ENCODE results near the gene PIGN. TPM values are rescaled to one million over a fixed set of nuclear protein-coding genes. Genes with fewer than 3 reads are reported as not detected.

Gene PIGN
- polyA plus RNA-seq, 4 donors: 2.2 to 21.4 (median 5.7) TPM

- no peak overlapping the region for H3K4me3 ChIP-seq (ENCODE audit: low read depth in 1 of 3, low read length in 3 of 3)
These were observed 19.7 kb upstream of the PIGN start for GRCh38 chr18:62206593-62206992.

DNA sequence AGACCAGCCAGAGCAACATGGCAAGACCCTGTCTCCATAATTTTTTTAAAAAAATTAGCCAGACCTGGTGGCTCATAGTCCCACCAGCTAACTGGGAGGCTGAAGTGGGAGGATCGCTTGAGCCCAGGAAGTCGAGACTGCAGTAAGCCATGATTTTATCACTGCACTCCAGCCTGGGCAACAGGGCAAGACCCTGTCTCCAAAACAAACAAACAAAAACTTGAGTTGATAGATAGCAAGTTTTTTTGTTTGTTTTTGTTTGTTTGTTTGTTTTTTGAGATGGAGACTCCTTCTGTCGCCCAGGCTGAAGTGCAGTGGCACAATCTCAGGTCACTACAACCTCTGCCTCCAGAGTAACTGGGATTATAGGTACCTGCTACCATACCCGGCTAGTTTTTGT lies 19.0 kb upstream of the PIGN start:
- peaks cover 0 to 2% (median 0%) of the 10 kb centered on the region in 3 donors for H3K36me3 ChIP-seq (ENCODE audit: control insufficient read depth in 3 of 3, insufficient read depth in 2 of 3, low read depth in 1 of 3, low read length in 3 of 3)
- H3K4me1 ChIP-seq (ENCODE audit: control insufficient read depth in 3 of 3, insufficient read depth in 2 of 3, low read depth in 1 of 3, low read length in 2 of 3): peaks cover 2 to 8% (median 3%) of the 10 kb centered on the region in 3 donors
- no peak for DNase-seq
- 93 to 96% (median 96%) methylated on average over 4 of the region's 4 CpGs for WGBS, 3 donors
- H3K9me3 ChIP-seq (ENCODE audit: control insufficient read depth in 2 of 2, insufficient read depth in 1 of 2, low read depth in 1 of 2, low read length in 1 of 2): no peaks in the 10 kb centered on the region
- no peak overlapping the region for H3K27ac ChIP-seq (ENCODE audit: low read depth in 1 of 3, low read length in 2 of 3)
- H3K4me3 ChIP-seq (ENCODE audit: low read depth in 1 of 3, low read length in 3 of 3): no peak overlapping the region
- H3K27me3 ChIP-seq (ENCODE audit: control insufficient read depth in 3 of 3, insufficient read depth in 3 of 3, low read length in 3 of 3): no peaks in the 10 kb centered on the region
- FAIRE-seq: no peak

More at GRCh38 chr18:62206593-62206992, 19.7 kb upstream of the PIGN start:
- no peak overlapping the region for H3K27ac ChIP-seq (ENCODE audit: low read depth in 1 of 3, low read length in 2 of 3)
- peaks cover 0 to 2% (median 0%) of the 10 kb centered on the region in 3 donors for H3K36me3 ChIP-seq (ENCODE audit: control insufficient read depth in 3 of 3, insufficient read depth in 2 of 3, low read depth in 1 of 3, low read length in 3 of 3)
- 40 to 73% (median 69%) methylated on average over 4 of the region's 4 CpGs for WGBS, 3 donors
- H3K9me3 ChIP-seq (ENCODE audit: control insufficient read depth in 2 of 2, insufficient read depth in 1 of 2, low read depth in 1 of 2, low read length in 1 of 2): no peaks in the 10 kb centered on the region
- DNase-seq: peak in 1 of 2 donors; percentile 18
- FAIRE-seq: no peak
- H3K4me1 ChIP-seq (ENCODE audit: control insufficient read depth in 3 of 3, insufficient read depth in 2 of 3, low read depth in 1 of 3, low read length in 2 of 3): peaks cover 2 to 8% (median 3%) of the 10 kb centered on the region in 3 donors
- no peaks in the 10 kb centered on the region for H3K27me3 ChIP-seq (ENCODE audit: control insufficient read depth in 3 of 3, insufficient read depth in 3 of 3, low read length in 3 of 3)

- H3K4me3 ChIP-seq (ENCODE audit: low read depth in 1 of 3, low read length in 3 of 3): no peak overlapping the region
- no peaks in the 10 kb centered on the region for H3K27me3 ChIP-seq (ENCODE audit: control insufficient read depth in 3 of 3, insufficient read depth in 3 of 3, low read length in 3 of 3)
- peaks cover 0 to 10% (median 9%) of the 10 kb centered on the region in 3 donors for H3K4me1 ChIP-seq (ENCODE audit: control insufficient read depth in 3 of 3, insufficient read depth in 2 of 3, low read depth in 1 of 3, low read length in 2 of 3)
- H3K9me3 ChIP-seq (ENCODE audit: control insufficient read depth in 2 of 2, insufficient read depth in 1 of 2, low read depth in 1 of 2, low read length in 1 of 2): no peaks in the 10 kb centered on the region
- 12 to 53% (median 15%) methylated on average over 1 of the region's 1 CpG for WGBS, 3 donors
- no peak overlapping the region for H3K27ac ChIP-seq (ENCODE audit: low read depth in 1 of 3, low read length in 2 of 3)
- DNase-seq (peak; percentile 77 to 84), FAIRE-seq (no peak)
- peaks cover 0 to 2% (median 0%) of the 10 kb centered on the region in 3 donors for H3K36me3 ChIP-seq (ENCODE audit: control insufficient read depth in 3 of 3, insufficient read depth in 2 of 3, low read depth in 1 of 3, low read length in 3 of 3)
These were observed 15.0 kb upstream of the PIGN start for GRCh38 chr18:62201870-62202269.

- WGBS, 3 donors: 39 to 61% (median 42%) methylated on average over 3 of the region's 3 CpGs
- H3K27me3 ChIP-seq (ENCODE audit: control insufficient read depth in 3 of 3, insufficient read depth in 3 of 3, low read length in 3 of 3): no peaks in the 10 kb centered on the region
- peaks cover 0 to 2% (median 0%) of the 10 kb centered on the region in 3 donors for H3K36me3 ChIP-seq (ENCODE audit: control insufficient read depth in 3 of 3, insufficient read depth in 2 of 3, low read depth in 1 of 3, low read length in 3 of 3)
- DNase-seq (peak; percentile 24 to 54), FAIRE-seq (no peak)
- H3K4me1 ChIP-seq (ENCODE audit: control insufficient read depth in 3 of 3, insufficient read depth in 2 of 3, low read depth in 1 of 3, low read length in 2 of 3): peaks cover 0 to 10% (median 6%) of the 10 kb centered on the region in 3 donors
- H3K9me3 ChIP-seq (ENCODE audit: control insufficient read depth in 2 of 2, insufficient read depth in 1 of 2, low read depth in 1 of 2, low read length in 1 of 2): no peaks in the 10 kb centered on the region
- H3K27ac ChIP-seq (ENCODE audit: low read depth in 1 of 3, low read length in 2 of 3): peak overlapping the region in 1 of 3 donors; percentile 23
- H3K4me3 ChIP-seq (ENCODE audit: low read depth in 1 of 3, low read length in 3 of 3): no peak overlapping the region
These were observed 13.5 kb upstream of the PIGN start for GRCh38 chr18:62200121-62200914.

DNA sequence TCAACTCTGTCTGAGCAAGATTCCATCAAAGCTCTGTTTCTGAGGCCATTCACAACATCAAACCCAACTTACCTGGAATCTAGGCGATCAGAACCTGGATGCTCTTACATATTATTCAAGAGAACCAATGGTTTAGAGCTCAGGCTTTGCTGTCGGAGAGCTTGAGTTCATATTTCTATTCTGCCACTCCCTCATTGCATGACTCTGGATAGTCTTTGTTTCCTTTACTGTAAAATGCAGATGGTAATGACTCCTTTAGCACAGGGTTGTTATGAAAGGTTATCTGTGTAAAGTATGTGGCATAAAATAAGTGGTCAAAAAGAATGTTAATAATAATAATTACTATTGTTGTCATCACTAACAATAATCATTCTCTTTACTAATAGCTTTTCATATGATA lies 12.8 kb upstream of the PIGN start:
- Histone ChIP-seq H3K27me3 (ENCODE audit: control insufficient read depth in 3 of 3, insufficient read depth in 3 of 3, low read length in 3 of 3) (no peaks in the 10 kb centered on the region), H3K27ac (ENCODE audit: low read depth in 1 of 3, low read length in 2 of 3) (peak overlapping the region in 1 of 3 donors; percentile 26), H3K4me3 (ENCODE audit: low read depth in 1 of 3, low read length in 3 of 3) (no peak overlapping the region), H3K4me1 (ENCODE audit: control insufficient read depth in 3 of 3, insufficient read depth in 2 of 3, low read depth in 1 of 3, low read length in 2 of 3) (peaks cover 0 to 10% (median 6%) of the 10 kb centered on the region in 3 donors), H3K36me3 (ENCODE audit: control insufficient read depth in 3 of 3, insufficient read depth in 2 of 3, low read depth in 1 of 3, low read length in 3 of 3) (peaks cover 0 to 2% (median 0%) of the 10 kb centered on the region in 3 donors), H3K9me3 (ENCODE audit: control insufficient read depth in 2 of 2, insufficient read depth in 1 of 2, low read depth in 1 of 2, low read length in 1 of 2) (no peaks in the 10 kb centered on the region)
- WGBS, 3 donors: 51 to 83% (median 80%) methylated on average over 2 of the region's 2 CpGs
- FAIRE-seq (no peak), DNase-seq (peak; percentile 25 to 41)

- peaks cover 0 to 10% (median 6%) of the 10 kb centered on the region in 3 donors for H3K4me1 ChIP-seq (ENCODE audit: control insufficient read depth in 3 of 3, insufficient read depth in 2 of 3, low read depth in 1 of 3, low read length in 2 of 3)
- WGBS, 3 donors: 49 to 60% (median 57%) methylated on average over 2 of the region's 2 CpGs
- no peak overlapping the region for H3K27ac ChIP-seq (ENCODE audit: low read depth in 1 of 3, low read length in 2 of 3)
- H3K4me3 ChIP-seq (ENCODE audit: low read depth in 1 of 3, low read length in 3 of 3): no peak overlapping the region
- peaks cover 0 to 3% (median 0%) of the 10 kb centered on the region in 3 donors for H3K36me3 ChIP-seq (ENCODE audit: control insufficient read depth in 3 of 3, insufficient read depth in 2 of 3, low read depth in 1 of 3, low read length in 3 of 3)
- FAIRE-seq (no peak), DNase-seq (no peak)
- H3K9me3 ChIP-seq (ENCODE audit: control insufficient read depth in 2 of 2, insufficient read depth in 1 of 2, low read depth in 1 of 2, low read length in 1 of 2): no peaks in the 10 kb centered on the region
- no peaks in the 10 kb centered on the region for H3K27me3 ChIP-seq (ENCODE audit: control insufficient read depth in 3 of 3, insufficient read depth in 3 of 3, low read length in 3 of 3)
These were observed 11.4 kb upstream of the PIGN start for GRCh38 chr18:62198259-62198658.

- no peak for DNase-seq
- no peaks in the 10 kb centered on the region for H3K27me3 ChIP-seq (ENCODE audit: control insufficient read depth in 3 of 3, insufficient read depth in 3 of 3, low read length in 3 of 3)
- H3K9me3 ChIP-seq (ENCODE audit: control insufficient read depth in 2 of 2, insufficient read depth in 1 of 2, low read depth in 1 of 2, low read length in 1 of 2): no peaks in the 10 kb centered on the region
- no peak overlapping the region for H3K27ac ChIP-seq (ENCODE audit: low read depth in 1 of 3, low read length in 2 of 3)
- H3K4me3 ChIP-seq (ENCODE audit: low read depth in 1 of 3, low read length in 3 of 3): no peak overlapping the region
- peaks cover 0 to 3% (median 0%) of the 10 kb centered on the region in 3 donors for H3K36me3 ChIP-seq (ENCODE audit: control insufficient read depth in 3 of 3, insufficient read depth in 2 of 3, low read depth in 1 of 3, low read length in 3 of 3)
- no peak for FAIRE-seq
- peaks cover 0 to 6% (median 5%) of the 10 kb centered on the region in 3 donors for H3K4me1 ChIP-seq (ENCODE audit: control insufficient read depth in 3 of 3, insufficient read depth in 2 of 3, low read depth in 1 of 3, low read length in 2 of 3)
These were observed 10.1 kb upstream of the PIGN start for GRCh38 chr18:62196980-62197379.

- H3K4me3 ChIP-seq (ENCODE audit: low read depth in 1 of 3, low read length in 3 of 3): no peak overlapping the region
- H3K36me3 ChIP-seq (ENCODE audit: control insufficient read depth in 3 of 3, insufficient read depth in 2 of 3, low read depth in 1 of 3, low read length in 3 of 3): peaks cover 0 to 3% (median 0%) of the 10 kb centered on the region in 3 donors
- DNase-seq: no peak
- FAIRE-seq: no peak
- H3K27me3 ChIP-seq (ENCODE audit: control insufficient read depth in 3 of 3, insufficient read depth in 3 of 3, low read length in 3 of 3): no peaks in the 10 kb centered on the region
- H3K9me3 ChIP-seq (ENCODE audit: control insufficient read depth in 2 of 2, insufficient read depth in 1 of 2, low read depth in 1 of 2, low read length in 1 of 2): no peaks in the 10 kb centered on the region
- peaks cover 0 to 6% (median 5%) of the 10 kb centered on the region in 3 donors for H3K4me1 ChIP-seq (ENCODE audit: control insufficient read depth in 3 of 3, insufficient read depth in 2 of 3, low read depth in 1 of 3, low read length in 2 of 3)
- H3K27ac ChIP-seq (ENCODE audit: low read depth in 1 of 3, low read length in 2 of 3): no peak overlapping the region
- 94 to 95% (median 94%) methylated on average over 7 of the region's 7 CpGs for WGBS, 3 donors
These were observed 9.2 kb upstream of the PIGN start for GRCh38 chr18:62196079-62196478.
